HFF-Myc (cell line): ENCODE measurements around the gene SLC2A4RG.

Source experiments
- DNase-seq: peaks from one replicate; pipeline ENCODE4 v3.0.0-alpha.2; 2011; ENCODE audit warnings: low read depth; ENCODE audit errors: extremely low read depth
- H3K4me3 ChIP-seq: replicated peaks from 2 replicates; pipeline ENCODE4 v1.5.1; 2011; ENCODE audit warnings: low read depth, mild to moderate bottlenecking, control low read depth, low read length
- TF ChIP-seq, protein P1 (sequence below): IDR thresholded peaks from 2 replicates; pipeline ENCODE4 v1.5.1; 2012; ENCODE audit warnings: mild to moderate bottlenecking, low read depth, low read length, control low read depth; ENCODE audit errors: missing control alignments

The SLC2A4RG gene

DNA sequence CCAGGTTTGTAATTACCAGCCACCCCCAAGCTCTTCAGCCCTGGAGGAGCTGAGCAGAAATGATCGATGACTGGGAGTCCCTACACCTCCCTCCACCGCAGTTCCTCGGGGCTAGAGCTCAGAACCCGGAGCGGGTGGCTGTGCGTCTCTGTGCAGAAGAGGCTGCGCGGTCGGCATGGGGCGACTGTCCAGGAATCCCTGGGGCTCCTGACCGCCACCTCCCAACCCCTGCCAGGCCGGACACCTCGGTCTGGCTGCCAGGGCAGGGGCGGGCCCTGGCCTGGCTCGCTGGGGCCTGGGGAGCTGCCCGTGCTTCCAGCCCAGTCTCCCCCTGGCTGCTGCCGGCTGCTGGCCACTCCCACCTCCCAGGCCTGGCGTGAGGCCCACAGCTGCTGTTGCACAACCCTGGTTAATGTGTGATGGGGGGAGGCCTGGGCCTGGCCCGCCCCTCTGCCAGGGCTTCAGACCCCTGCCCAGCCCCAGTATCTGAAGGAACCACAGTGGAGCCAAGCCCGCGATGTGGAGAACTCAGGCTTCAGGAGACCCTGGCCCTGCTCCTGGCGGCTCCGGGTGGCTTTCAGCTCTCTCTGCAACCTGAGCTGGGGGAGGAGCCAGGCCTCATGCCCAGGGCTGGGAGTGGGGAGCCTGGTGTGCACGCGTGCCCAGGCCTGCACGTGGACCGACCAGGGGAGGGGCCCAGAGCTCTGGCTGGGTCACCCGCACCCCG, 1.2 kb downstream of the SLC2A4RG start:
- TF ChIP-seq, protein P1, sequence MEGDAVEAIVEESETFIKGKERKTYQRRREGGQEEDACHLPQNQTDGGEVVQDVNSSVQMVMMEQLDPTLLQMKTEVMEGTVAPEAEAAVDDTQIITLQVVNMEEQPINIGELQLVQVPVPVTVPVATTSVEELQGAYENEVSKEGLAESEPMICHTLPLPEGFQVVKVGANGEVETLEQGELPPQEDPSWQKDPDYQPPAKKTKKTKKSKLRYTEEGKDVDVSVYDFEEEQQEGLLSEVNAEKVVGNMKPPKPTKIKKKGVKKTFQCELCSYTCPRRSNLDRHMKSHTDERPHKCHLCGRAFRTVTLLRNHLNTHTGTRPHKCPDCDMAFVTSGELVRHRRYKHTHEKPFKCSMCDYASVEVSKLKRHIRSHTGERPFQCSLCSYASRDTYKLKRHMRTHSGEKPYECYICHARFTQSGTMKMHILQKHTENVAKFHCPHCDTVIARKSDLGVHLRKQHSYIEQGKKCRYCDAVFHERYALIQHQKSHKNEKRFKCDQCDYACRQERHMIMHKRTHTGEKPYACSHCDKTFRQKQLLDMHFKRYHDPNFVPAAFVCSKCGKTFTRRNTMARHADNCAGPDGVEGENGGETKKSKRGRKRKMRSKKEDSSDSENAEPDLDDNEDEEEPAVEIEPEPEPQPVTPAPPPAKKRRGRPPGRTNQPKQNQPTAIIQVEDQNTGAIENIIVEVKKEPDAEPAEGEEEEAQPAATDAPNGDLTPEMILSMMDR = no peak
- DNase-seq = peak; percentile 58

DNA sequence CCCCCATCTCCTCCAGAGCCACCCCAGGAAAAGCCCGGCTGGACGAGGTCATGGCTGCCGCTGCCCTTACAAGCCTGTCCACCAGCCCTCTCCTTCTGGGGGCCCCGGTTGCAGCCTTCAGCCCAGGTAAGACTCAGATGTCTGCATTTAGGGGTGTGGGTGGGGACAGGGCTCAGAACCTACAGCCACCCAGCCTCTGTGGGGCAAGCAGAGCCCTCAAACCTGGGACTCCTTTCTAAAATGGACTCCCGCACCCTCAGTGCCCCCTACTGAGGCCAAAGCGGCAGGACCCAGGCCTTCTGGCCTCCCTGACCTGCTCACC, 1.7 kb downstream of the SLC2A4RG start:
- TF ChIP-seq, protein P1 = no peak

More for the DNA sequence above, 1.2 kb downstream of the SLC2A4RG start:
- peak overlapping the region; percentile 63 for H3K4me3 ChIP-seq

DNA sequence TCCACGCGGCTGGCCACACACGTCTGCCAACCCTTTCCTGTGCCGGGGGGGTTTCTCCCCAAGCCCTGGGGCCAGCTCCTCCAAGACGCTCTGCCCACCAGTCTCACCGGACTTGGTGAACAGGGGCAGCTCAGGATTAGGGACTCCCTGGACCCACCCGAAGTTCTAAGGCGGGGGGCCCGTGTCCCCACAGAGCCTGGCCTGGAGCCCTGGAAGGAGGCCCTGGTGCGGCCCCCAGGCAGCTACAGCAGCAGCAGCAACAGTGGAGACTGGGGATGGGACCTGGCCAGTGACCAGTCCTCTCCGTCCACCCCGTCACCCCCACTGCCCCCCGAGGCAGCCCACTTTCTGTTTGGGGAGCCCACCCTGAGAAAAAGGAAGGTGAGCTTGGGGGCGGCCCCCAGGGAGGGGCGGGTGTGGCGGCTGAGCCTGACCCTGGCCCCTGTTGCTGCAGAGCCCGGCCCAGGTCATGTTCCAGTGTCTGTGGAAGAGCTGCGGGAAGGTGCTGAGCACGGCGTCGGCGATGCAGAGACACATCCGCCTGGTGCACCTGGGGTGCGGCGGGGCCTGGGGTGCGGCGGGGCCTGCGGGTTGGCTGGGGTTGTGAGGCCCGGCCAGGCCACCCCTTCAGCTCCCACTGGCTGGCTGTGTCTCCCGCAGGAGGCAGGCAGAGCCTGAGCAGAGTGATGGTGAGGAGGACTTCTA, 2.3 kb downstream of the SLC2A4RG start:
- DNase-seq = no peak
- TF ChIP-seq, protein P1 = no peak
- peak overlapping the region; percentile 63 for H3K4me3 ChIP-seq

More for the DNA sequence above, 1.7 kb downstream of the SLC2A4RG start:
- DNase-seq = no peak
- H3K4me3 ChIP-seq = peak overlapping the region; percentile 63

DNA sequence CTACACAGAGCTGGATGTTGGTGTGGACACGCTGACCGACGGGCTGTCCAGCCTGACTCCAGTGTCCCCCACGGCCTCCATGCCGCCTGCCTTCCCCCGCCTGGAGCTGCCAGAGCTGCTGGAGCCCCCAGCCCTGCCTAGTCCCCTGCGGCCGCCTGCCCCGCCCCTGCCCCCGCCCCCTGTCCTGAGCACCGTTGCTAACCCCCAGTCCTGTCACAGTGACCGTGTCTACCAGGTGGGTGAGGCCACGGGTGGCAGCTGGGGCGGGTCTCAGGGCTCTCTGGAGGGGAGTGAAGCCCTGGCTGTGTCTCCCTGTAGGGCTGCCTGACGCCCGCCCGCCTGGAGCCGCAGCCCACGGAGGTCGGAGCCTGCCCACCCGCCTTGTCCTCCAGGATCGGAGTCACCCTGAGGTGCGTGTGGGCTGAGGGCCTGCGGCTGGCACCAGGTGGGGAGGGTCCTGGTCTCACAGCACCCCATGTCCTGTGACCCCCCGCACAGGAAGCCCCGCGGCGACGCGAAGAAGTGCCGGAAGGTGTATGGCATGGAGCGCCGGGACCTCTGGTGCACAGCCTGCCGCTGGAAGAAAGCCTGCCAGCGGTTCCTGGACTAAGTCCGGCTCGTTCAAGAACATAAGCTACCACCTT, 2.9 kb downstream of the SLC2A4RG start:
- peak overlapping the region; percentile 63 for H3K4me3 ChIP-seq
- TF ChIP-seq, protein P1 = no peak
- DNase-seq = no peak

DNA sequence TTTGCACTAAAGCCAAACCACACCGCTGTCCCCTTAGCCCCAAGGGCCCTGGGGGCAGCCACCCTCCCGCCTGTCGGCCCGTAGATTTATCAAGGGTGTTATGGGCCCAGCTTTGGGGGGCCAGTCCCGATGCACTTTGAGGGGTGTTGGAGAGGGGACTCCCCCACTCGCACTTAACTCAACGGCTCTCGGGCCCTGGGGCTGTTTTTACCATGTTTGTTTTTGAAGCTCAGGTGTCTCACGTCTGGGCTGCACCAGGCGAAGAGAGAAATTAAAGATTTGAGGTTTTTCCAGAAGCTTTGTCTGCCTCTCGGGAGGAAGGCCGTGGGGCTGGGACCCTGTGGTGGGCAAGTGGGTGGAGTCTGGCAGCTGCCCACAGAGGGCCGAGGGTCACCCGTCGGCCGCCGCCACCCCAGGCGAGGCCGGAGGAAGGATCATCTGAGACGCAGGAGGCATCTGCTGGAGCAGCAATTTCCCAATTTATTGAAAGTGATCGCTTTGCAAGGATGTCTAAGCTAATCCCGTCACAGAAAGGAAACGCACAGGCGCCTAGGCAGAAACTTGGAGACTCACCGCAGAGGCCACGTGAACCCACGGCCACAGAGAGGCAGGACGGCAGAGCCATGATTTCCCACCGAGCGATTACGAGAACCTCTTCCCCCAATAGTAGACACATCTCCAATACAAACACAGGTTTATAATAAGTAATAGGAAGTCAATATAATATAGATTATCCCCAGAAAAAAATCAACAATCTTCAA, 3.8 kb downstream of the SLC2A4RG start:
- no peak overlapping the region for H3K4me3 ChIP-seq
- TF ChIP-seq, protein P1 = no peak
- DNase-seq = no peak

DNA sequence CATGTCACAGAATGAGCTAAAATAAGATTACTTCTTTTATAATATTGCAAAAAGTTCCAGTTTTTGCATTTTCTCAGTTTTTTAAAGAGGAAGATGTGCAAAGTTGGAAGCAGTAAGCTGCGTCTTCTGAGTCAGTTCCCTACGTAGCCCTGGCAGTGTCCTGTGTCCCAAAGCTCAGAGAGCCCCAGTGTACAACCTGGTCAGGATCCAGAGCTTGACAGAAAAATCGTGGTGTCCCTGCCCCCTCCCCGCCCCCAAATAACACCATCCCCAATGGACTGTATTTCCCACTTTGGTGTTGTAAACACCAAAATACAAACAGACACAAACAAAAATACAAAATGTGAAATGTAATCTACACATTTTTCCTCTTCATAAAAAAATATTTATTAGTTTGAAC, 4.6 kb downstream of the SLC2A4RG start:
- TF ChIP-seq, protein P1 = no peak
- DNase-seq = no peak
- H3K4me3 ChIP-seq = no peak overlapping the region
